SK-N-SH (cell line): Measurements from ENCODE around the gene TBC1D10B. TPM values are rescaled to one million over a fixed set of nuclear protein-coding genes. Genes with fewer than 3 reads are reported as not detected.

Source experiments
- CTCF ChIA-PET: fragments of 300-600, 350-600 bp; formaldehyde crosslinking; extraction: SDS; loops from one replicate; lab custom pipeline; 2021; lab: Yijun Ruan, JAX
- POLR2A ChIA-PET: fragments of 350-600 bp; sonication (Branson Sonifier 250); formaldehyde crosslinking; extraction: SDS; loops from one replicate; lab custom pipeline; 2020; ENCODE audit warnings: antibody characterized with exemption, inconsistent platforms; lab: Yijun Ruan, JAX
- DNase-seq: peaks from one replicate; pipeline ENCODE4 v3.0.0; 2012
- H2AFZ ChIP-seq: fragments of 200-600 bp; sonication (generic); 2 replicates; pipeline ENCODE4 v1.8.1; 2016; ENCODE audit warnings: antibody characterized with exemption, mild to moderate bottlenecking, low read depth
- H3F3A ChIP-seq: fragments of 200-600 bp; sonication (generic); replicated peaks from 2 replicates; pipeline ENCODE3; 2016; ENCODE audit warnings: antibody characterized with exemption, mild to moderate bottlenecking; ENCODE audit not compliant: insufficient read depth
- H3K27ac ChIP-seq, 2 experiments: fragments of 200-500 bp in 1 of 2; fragments of 200-600 bp in 1 of 2; sonication (Bioruptor generic) in 1 of 2; sonication (generic), shearing (Covaris generic) in 1 of 2; 2 replicates each; pipeline versions ENCODE4 v1.5.1 to v1.6.1; 2014 to 2016; ENCODE audit warnings: low read depth in 2 of 2, inconsistent platforms in 1 of 2, low read length in 1 of 2, mild to moderate bottlenecking in 1 of 2, mixed read lengths in 1 of 2
- H3K27me3 ChIP-seq: fragments of 200-600 bp; sonication (generic), shearing (Covaris generic); 2 replicates; pipeline ENCODE4 v1.6.1; 2016; ENCODE audit warnings: mixed run types; ENCODE audit not compliant: insufficient read depth
- H3K36me3 ChIP-seq, 2 experiments: fragments of 200-500 bp in 1 of 2; fragments of 200-600 bp in 1 of 2; sonication (Bioruptor generic) in 1 of 2; sonication (generic) in 1 of 2; replicated peaks in 1 of 2; 2 replicates each; pipeline versions ENCODE3 to v1.5.1; 2014 to 2016; ENCODE audit warnings: low read length in 1 of 2, mild to moderate bottlenecking in 1 of 2; ENCODE audit not compliant: insufficient read depth in 2 of 2, control insufficient read depth in 1 of 2
- H3K4me1 ChIP-seq, 2 experiments: fragments of 200-500 bp in 1 of 2; fragments of 200-600 bp in 1 of 2; sonication (Bioruptor generic) in 1 of 2; sonication (generic), shearing (Covaris generic) in 1 of 2; 2 replicates each; pipeline versions ENCODE4 v1.5.1 to v1.6.1; 2014 to 2016; ENCODE audit warnings: low read depth in 1 of 2, low read length in 1 of 2, mixed run types in 1 of 2; ENCODE audit not compliant: insufficient read depth in 2 of 2, control insufficient read depth in 1 of 2
- H3K4me2 ChIP-seq: fragments of 200-600 bp; sonication (generic), shearing (Covaris generic); 2 replicates; pipeline ENCODE4 v1.6.1; 2017; ENCODE audit warnings: mixed run types
- H3K4me3 ChIP-seq, 2 experiments: fragments of 200-500 bp in 1 of 2; fragments of 200-600 bp in 1 of 2; sonication (Bioruptor generic) in 1 of 2; sonication (generic), shearing (Covaris generic) in 1 of 2; 2 replicates each; pipeline versions ENCODE4 v1.5.1 to v1.8.1; 2014 to 2016; ENCODE audit warnings: low read depth in 2 of 2, inconsistent platforms in 1 of 2, low read length in 1 of 2, mild to moderate bottlenecking in 1 of 2, mixed read lengths in 1 of 2, moderate library complexity in 1 of 2
- H3K79me2 ChIP-seq: fragments of 200-600 bp; sonication (generic); 2 replicates; pipeline ENCODE4 v1.8.1; 2017; ENCODE audit warnings: mild to moderate bottlenecking; ENCODE audit not compliant: insufficient read depth
- H3K9ac ChIP-seq: fragments of 200-600 bp; sonication (generic); 2 replicates; pipeline ENCODE4 v1.6.1; 2017; ENCODE audit warnings: mixed run types
- H3K9me2 ChIP-seq: fragments of 200-600 bp; sonication (generic); 2 replicates; pipeline ENCODE4 v1.6.1; 2017; ENCODE audit warnings: mixed run types
- H3K9me3 ChIP-seq: fragments of 200-600 bp; sonication (generic); 2 replicates; pipeline ENCODE4 v1.6.1; 2017; ENCODE audit warnings: mixed run types, mild to moderate bottlenecking, moderate library complexity
- H4K20me1 ChIP-seq: fragments of 200-600 bp; sonication (generic); 2 replicates; pipeline ENCODE4 v1.6.1; 2017; ENCODE audit warnings: mild to moderate bottlenecking, mixed run types; ENCODE audit not compliant: insufficient read depth
- CHD2 ChIP-seq: fragments of 150-350 bp; IDR thresholded peaks from 2 replicates; pipeline ENCODE4 v1.6.1; 2018; ENCODE audit warnings: low read length; ENCODE audit not compliant: partially characterized antibody
- CTCF ChIP-seq: fragments of 200-600 bp; sonication (generic); IDR thresholded peaks from 2 replicates; pipeline ENCODE4 v1.6.1; 2017; ENCODE audit warnings: antibody characterized with exemption, mild to moderate bottlenecking, moderate library complexity
- FOSL2 ChIP-seq: IDR thresholded peaks from 2 replicates; pipeline ENCODE4 v1.4.0; 2012; ENCODE audit warnings: low read depth, mild to moderate bottlenecking, moderate library complexity, borderline replicate concordance
- GABPA ChIP-seq: IDR thresholded peaks from 2 replicates; pipeline ENCODE4 v1.4.0; 2012; ENCODE audit warnings: low read depth, mild to moderate bottlenecking
- NFIC ChIP-seq: IDR thresholded peaks from 2 replicates; pipeline ENCODE4 v1.4.0; 2012; ENCODE audit warnings: borderline replicate concordance
- RAD21 ChIP-seq: IDR thresholded peaks from 2 replicates; pipeline ENCODE4 v1.6.1; 2012; ENCODE audit warnings: mild to moderate bottlenecking, low read length
- SIN3A ChIP-seq: IDR thresholded peaks from 2 replicates; pipeline ENCODE4 v1.6.1; 2012; ENCODE audit warnings: low read depth, mild to moderate bottlenecking, low read length, moderate library complexity, borderline replicate concordance
- SMC3 ChIP-seq: IDR thresholded peaks from 2 replicates; pipeline ENCODE4 v1.6.1; 2012; ENCODE audit warnings: low read depth, low read length, improper control_type of control experiment
- TAF1 ChIP-seq: IDR thresholded peaks from 2 replicates; pipeline ENCODE4 v1.6.1; 2012; ENCODE audit warnings: low read depth, mild to moderate bottlenecking, low read length, moderate library complexity, borderline replicate concordance
- WGBS: methylation state at CpG from one replicate; pipeline ENCODE4 v1.1.6; 2017; ENCODE audit warnings: low lambda C conversion rate; 5-methylcytosine and 5-hydroxymethylcytosine counted together
- polyA plus RNA-seq, 3 experiments: library from polyadenylated mRNA; depleted of rRNA; stranded (reverse); fragments of >200 nt; gene quantifications; 2 replicates each; pipeline ENCODE4 v1.2.3, GENCODE V29; 2012

TBC1D10B gene
- polyA plus RNA-seq, 1 of the 3 experiments (the other 2 are of a cell fraction) = 20.5 TPM

GRCh38 chr16:30409125-30410060 lies 39.1 kb upstream of the TBC1D10B start:
- Histone ChIP-seq H3K27me3 (no peaks in the 10 kb centered on the region), H3K9me2 (no peaks in the 10 kb centered on the region), H3K4me3 (peak overlapping the region in 1 of 2 experiments; percentile 24; a peak in 1 of 4 replicates), H2AFZ (no peak overlapping the region), H3K27ac (peak overlapping the region; percentile 8 to 43), H3K79me2 (peaks cover 36% of the 10 kb centered on the region), H3F3A (peaks cover 18% of the 10 kb centered on the region), H3K4me2 (peak overlapping the region; percentile 97; the same call in 1 of the 2 replicates), H4K20me1 (no peaks in the 10 kb centered on the region), H3K9ac (no peak overlapping the region), H3K36me3 (peaks cover 12 to 14% of the 10 kb centered on the region in 2 experiments), H3K9me3 (no peaks in the 10 kb centered on the region), H3K4me1 (peaks cover 11 to 15% of the 10 kb centered on the region in 2 experiments; a peak in 2 of 4 replicates)
- CTCF ChIA-PET = interaction anchor here (0.6 to 4.8 kb wide), 27 partner anchors 9 to 318 kb away, joined by 3 to 38 read pairs (median 7); partner anchors contain the start of genes CD2BP2, DCTPP1, TBX6 and ZNF48
- 47% methylated on average over 14 of the region's 15 CpGs for WGBS
- TF ChIP-seq GABPA (no peak), CTCF (peak; percentile 93), FOSL2 (no peak), SMC3 (peak; percentile 78), SIN3A (peak; percentile 87; the same call in 1 of the 2 replicates), TAF1 (peak; percentile 62; the same call in 1 of the 2 replicates), CHD2 (peak; percentile 87), RAD21 (peak; percentile 88)
- DNase-seq = peak; percentile 91
- POLR2A ChIA-PET = interaction anchor here (0.5 to 1.9 kb wide), 9 partner anchors 8 to 472 kb away, joined by 3 to 12 read pairs (median 4); partner anchors contain the start of gene ZNF48

- H2AFZ ChIP-seq = peak overlapping the region; percentile 68; the same call in 1 of the 2 replicates
- H3K9me3 ChIP-seq = no peaks in the 10 kb centered on the region
- no peak for DNase-seq
- no peaks in the 10 kb centered on the region for H3K9me2 ChIP-seq
- peaks cover 11 to 15% of the 10 kb centered on the region in 2 experiments; a peak in 2 of 4 replicates for H3K4me1 ChIP-seq
- CTCF ChIA-PET = interaction anchor here (0.8 to 4.8 kb wide), 10 partner anchors 9 to 54 kb away, joined by 3 to 38 read pairs (median 12); partner anchors contain the start of genes CD2BP2 and ZNF48
- peaks cover 16% of the 10 kb centered on the region for H3F3A ChIP-seq
- H3K36me3 ChIP-seq = peaks cover 8 to 12% of the 10 kb centered on the region in 2 experiments
- peak overlapping the region; percentile 69 to 99 for H3K4me3 ChIP-seq
- H3K4me2 ChIP-seq = peak overlapping the region; percentile 97
- H3K79me2 ChIP-seq = peaks cover 33% of the 10 kb centered on the region
- 16% methylated on average over 17 of the region's 19 CpGs for WGBS
- POLR2A ChIA-PET = interaction anchor here (1.2 to 2.5 kb wide), 7 partner anchors 10 to 53 kb away, joined by 4 to 17 read pairs (median 6); partner anchors contain the start of genes CD2BP2, TBC1D10B and ZNF48
- no peaks in the 10 kb centered on the region for H4K20me1 ChIP-seq
- H3K9ac ChIP-seq = peak overlapping the region; percentile 93
- H3K27ac ChIP-seq = peak overlapping the region; percentile 73 to 74; a peak in 3 of 4 replicates
- H3K27me3 ChIP-seq = no peaks in the 10 kb centered on the region
- TF ChIP-seq NFIC = no peak
These were observed 37.7 kb upstream of the TBC1D10B start for GRCh38 chr16:30407804-30408534.
